ENCODE measurements around the gene ASB14.

DNA sequence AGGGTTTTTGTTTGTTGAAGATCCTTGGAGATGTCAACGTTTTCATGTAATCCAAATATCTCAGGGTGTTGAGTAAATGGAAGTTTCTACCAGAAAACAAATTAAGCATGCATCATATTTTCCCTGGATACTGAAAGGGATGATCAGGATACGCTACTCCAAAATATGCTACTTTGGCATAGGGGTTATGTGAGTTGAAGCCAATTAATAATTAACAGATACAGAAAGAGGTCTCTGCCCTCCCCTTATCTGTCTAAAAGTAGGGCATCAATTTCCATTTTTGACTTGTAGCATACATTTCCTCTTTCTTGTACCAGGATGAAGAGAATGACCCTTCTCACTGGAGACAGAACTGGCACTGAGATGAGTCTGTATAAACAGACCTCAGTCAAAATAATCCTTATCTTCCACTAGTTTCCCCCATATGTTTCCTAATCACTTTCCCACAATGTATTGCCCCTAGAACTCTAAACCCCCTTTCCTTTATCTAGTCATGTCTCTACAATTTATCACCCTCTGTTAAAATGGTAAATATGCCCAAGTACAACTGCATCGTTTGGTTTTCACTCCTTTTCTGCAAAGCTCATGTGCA lies 17.4 kb upstream of the ASB14 start:
- TF ChIP-seq, protein P1, sequence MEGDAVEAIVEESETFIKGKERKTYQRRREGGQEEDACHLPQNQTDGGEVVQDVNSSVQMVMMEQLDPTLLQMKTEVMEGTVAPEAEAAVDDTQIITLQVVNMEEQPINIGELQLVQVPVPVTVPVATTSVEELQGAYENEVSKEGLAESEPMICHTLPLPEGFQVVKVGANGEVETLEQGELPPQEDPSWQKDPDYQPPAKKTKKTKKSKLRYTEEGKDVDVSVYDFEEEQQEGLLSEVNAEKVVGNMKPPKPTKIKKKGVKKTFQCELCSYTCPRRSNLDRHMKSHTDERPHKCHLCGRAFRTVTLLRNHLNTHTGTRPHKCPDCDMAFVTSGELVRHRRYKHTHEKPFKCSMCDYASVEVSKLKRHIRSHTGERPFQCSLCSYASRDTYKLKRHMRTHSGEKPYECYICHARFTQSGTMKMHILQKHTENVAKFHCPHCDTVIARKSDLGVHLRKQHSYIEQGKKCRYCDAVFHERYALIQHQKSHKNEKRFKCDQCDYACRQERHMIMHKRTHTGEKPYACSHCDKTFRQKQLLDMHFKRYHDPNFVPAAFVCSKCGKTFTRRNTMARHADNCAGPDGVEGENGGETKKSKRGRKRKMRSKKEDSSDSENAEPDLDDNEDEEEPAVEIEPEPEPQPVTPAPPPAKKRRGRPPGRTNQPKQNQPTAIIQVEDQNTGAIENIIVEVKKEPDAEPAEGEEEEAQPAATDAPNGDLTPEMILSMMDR (IDR thresholded peaks at IDR 0.05; ENCODE audit: low read depth, low read length, poor library complexity, severe bottlenecking): no peak
- TF ChIP-seq EZH2phosphoT487 (IDR thresholded peaks at IDR 0.05; ENCODE audit: borderline replicate concordance, low read length): no peak

All from DOHH2 (cell line).